Type B pancreatic cell (in vitro differentiated cells): ENCODE results near the gene MBD5. TPM values are rescaled to one million over a fixed set of nuclear protein-coding genes. Genes with fewer than 3 reads are reported as not detected.

Experiments
- DNase-seq: peaks from one replicate; pipeline ENCODE4 v3.0.0; 2021; ENCODE audit warnings: mixed read lengths; ENCODE audit not compliant: unreplicated experiment; ENCODE audit errors: extremely low spot score
- H3K27ac Mint-ChIP-seq: 2 replicates; pipeline ENCODE4 v1.8.0; 2021; ENCODE audit warnings: mild to moderate bottlenecking, mixed read lengths
- H3K27me3 Mint-ChIP-seq: 2 replicates; pipeline ENCODE4 v1.8.0; 2021; ENCODE audit warnings: mixed read lengths
- H3K36me3 Mint-ChIP-seq: 2 replicates; pipeline ENCODE4 v1.8.0; 2021; ENCODE audit warnings: mixed read lengths
- H3K4me1 Mint-ChIP-seq: one replicate; pipeline ENCODE4 v1.8.0; 2021; ENCODE audit warnings: mixed read lengths; ENCODE audit not compliant: unreplicated experiment
- H3K4me3 Mint-ChIP-seq: 2 replicates; pipeline ENCODE4 v1.8.0; 2021; ENCODE audit warnings: mild to moderate bottlenecking, mixed read lengths
- H3K9me3 Mint-ChIP-seq: 2 replicates; pipeline ENCODE4 v1.8.0; 2021; ENCODE audit warnings: mixed read lengths
- total RNA-seq: library from RNA; stranded (reverse); gene quantifications from 2 replicates; pipeline ENCODE4 v1.2.1, GENCODE V29; 2021; ENCODE audit warnings: low replicate concordance
- TF ChIP-seq, protein P1 (sequence below): fragments of 200-600 bp; sonication (generic); conservative IDR thresholded peaks from 2 replicates; pipeline ENCODE4 v1.5.0; 2021; ENCODE audit warnings: antibody characterized with exemption, mild to moderate bottlenecking

Gene MBD5
- total RNA-seq, 1 donor from 2014 or later, result 54.7 TPM

DNA sequence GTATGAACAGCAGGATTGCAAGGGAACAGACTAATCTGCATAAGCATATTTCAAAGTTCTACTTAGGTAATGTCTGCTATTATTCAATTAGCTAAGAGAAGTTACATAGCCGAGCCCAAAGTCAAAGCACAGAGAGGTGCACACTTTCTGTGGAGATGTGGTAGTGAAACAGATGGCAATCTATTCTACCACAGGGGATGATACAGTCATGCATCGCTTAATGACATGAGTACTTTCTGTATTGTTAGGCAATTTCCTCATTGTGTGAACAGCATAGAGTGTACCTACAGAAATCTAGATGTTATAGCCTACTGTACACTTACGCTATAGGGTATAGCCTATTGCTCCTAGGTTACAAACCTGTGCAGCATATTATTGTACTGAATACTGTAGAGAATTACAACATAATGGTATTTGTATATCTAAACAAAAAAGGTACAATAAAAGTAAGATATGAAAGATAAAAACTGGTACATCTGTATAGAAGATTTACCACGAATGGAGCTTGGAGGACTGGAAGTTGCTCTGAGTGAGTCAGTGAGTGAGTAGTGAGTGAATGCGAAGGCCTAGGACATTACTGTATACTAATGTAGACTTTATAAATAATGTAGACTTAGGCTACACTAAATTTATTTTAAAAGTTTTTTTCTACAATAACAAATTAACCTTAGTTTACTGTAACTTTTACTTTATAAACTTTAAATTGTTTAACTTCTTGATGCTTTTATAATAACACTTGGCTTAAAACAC is 197.6 kb downstream of the MBD5 start:
- Mint-ChIP-seq H3K9me3 (peaks cover 6% of the 10 kb centered on the region), H3K4me3 (no peak overlapping the region), H3K4me1 (no peaks in the 10 kb centered on the region), H3K27ac (no peak overlapping the region), H3K36me3 (peaks cover 24% of the 10 kb centered on the region), H3K27me3 (no peaks in the 10 kb centered on the region)
- DNase-seq, result no peak
- TF ChIP-seq, protein P1, sequence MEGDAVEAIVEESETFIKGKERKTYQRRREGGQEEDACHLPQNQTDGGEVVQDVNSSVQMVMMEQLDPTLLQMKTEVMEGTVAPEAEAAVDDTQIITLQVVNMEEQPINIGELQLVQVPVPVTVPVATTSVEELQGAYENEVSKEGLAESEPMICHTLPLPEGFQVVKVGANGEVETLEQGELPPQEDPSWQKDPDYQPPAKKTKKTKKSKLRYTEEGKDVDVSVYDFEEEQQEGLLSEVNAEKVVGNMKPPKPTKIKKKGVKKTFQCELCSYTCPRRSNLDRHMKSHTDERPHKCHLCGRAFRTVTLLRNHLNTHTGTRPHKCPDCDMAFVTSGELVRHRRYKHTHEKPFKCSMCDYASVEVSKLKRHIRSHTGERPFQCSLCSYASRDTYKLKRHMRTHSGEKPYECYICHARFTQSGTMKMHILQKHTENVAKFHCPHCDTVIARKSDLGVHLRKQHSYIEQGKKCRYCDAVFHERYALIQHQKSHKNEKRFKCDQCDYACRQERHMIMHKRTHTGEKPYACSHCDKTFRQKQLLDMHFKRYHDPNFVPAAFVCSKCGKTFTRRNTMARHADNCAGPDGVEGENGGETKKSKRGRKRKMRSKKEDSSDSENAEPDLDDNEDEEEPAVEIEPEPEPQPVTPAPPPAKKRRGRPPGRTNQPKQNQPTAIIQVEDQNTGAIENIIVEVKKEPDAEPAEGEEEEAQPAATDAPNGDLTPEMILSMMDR, result no peak

DNA sequence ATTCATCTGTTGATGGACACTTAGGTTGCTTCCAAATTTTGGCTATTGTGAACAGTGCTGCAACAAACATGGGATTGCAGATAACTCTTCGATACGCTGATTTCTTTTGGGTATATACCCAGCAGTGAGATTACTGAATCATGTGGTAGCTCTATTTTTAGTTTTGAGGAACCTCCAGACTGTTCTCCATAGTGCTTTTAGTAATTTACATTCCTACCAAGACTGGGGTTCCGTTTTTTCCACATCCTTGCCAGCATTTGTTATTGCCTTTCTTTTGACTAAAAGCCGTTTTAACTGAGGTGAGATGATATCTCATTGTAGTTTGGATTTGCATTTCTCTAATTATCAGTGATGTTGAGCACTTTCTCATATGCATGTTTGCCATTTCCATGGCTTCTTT is 200.3 kb downstream of the MBD5 start:
- peaks cover 29% of the 10 kb centered on the region for H3K36me3 Mint-ChIP-seq
- no peaks in the 10 kb centered on the region for H3K27me3 Mint-ChIP-seq
- no peaks in the 10 kb centered on the region for H3K4me1 Mint-ChIP-seq
- TF ChIP-seq, protein P1, result no peak
- no peak for DNase-seq
- H3K4me3 Mint-ChIP-seq, result no peak overlapping the region
- H3K27ac Mint-ChIP-seq, result no peak overlapping the region
- peaks cover 14% of the 10 kb centered on the region for H3K9me3 Mint-ChIP-seq

DNA sequence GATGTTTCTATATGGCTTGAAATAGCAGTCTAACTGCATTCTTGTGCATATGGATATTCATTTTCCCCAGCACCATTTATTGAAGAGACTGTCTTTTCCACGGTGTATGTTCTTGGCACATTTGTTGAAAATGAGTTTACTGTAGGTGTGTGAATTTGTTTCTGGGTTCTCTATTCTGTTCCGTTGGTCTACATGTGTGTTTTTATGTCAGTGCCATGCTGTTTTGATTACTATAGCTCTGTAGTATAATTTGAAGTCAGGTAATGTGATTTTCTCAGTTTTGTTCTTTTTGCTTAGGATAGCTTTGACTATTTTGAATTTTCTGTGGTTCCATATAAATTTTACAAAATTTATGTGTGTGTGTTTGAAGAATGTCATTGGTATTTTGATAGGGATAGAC is 201.0 kb downstream of the MBD5 start:
- Mint-ChIP-seq H3K27ac (no peak overlapping the region), H3K9me3 (peaks cover 14% of the 10 kb centered on the region), H3K4me3 (no peak overlapping the region), H3K4me1 (no peaks in the 10 kb centered on the region), H3K27me3 (no peaks in the 10 kb centered on the region), H3K36me3 (peaks cover 29% of the 10 kb centered on the region)
- DNase-seq, result no peak
- TF ChIP-seq, protein P1, result no peak

DNA sequence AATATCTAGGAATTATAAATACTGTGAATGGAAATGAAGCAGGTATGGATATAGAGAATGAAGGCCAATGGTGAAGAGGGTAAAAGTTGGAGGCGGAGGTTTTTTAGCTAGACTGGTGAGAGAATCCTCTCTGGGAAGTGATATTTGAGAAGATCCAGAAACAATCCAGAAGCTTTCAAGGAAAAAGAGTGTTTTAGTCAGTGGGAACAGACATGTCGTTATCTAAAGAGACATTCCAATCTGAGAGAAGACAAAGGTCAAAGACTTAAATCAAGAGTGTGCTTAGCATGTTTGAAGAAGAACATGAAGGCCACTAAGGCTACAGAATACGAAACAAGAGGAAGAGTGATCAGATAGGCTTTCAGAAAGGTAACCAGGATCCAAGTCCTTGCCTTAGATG is 211.0 kb downstream of the MBD5 start:
- H3K9me3 Mint-ChIP-seq, result peaks cover 16% of the 10 kb centered on the region
- peaks cover 21% of the 10 kb centered on the region for H3K36me3 Mint-ChIP-seq
- no peak overlapping the region for H3K27ac Mint-ChIP-seq
- no peak for DNase-seq
- no peak overlapping the region for H3K4me3 Mint-ChIP-seq
- no peaks in the 10 kb centered on the region for H3K4me1 Mint-ChIP-seq
- TF ChIP-seq, protein P1, result no peak
- H3K27me3 Mint-ChIP-seq, result no peaks in the 10 kb centered on the region

DNA sequence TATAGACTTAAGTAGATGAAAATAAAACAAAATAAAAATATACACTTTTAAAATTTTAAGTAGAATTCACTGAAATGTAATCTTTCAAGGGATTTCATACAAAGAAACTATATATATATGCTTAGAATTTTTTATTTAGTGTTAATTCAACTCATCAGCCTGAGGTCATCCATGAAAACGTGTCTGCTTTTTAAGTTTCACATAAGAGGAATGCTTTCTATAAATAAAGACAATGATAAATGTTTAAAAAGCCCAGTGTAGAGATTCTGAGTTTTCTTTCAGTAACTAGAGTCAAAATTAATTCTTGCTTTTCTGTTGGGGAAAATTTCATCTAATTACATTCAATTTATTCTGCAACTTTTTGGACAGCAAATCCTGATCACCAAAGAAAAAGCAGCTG is 213.3 kb downstream of the MBD5 start:
- Mint-ChIP-seq H3K36me3 (peaks cover 32% of the 10 kb centered on the region), H3K27ac (no peak overlapping the region), H3K4me3 (no peak overlapping the region), H3K4me1 (no peaks in the 10 kb centered on the region), H3K9me3 (peaks cover 19% of the 10 kb centered on the region), H3K27me3 (no peaks in the 10 kb centered on the region)
- DNase-seq, result no peak
- TF ChIP-seq, protein P1, result no peak
